ENCODE data around the gene DUT. TPM values are rescaled to one million over a fixed set of nuclear protein-coding genes. Genes with fewer than 3 reads are reported as not detected.

DUT gene
- polyA plus RNA-seq, 10 donors, result 98.9 to 142 (median 112) TPM

- DNase-seq, result peak in 2 of 3 donors; percentile 43 to 71
Measured at GRCh38 chr15:48366584-48367312, 35.5 kb downstream of the DUT start.

- no peak for DNase-seq
Measured at GRCh38 chr15:48367483-48367882, 36.3 kb downstream of the DUT start.

GRCh38 chr15:48370460-48370859, 39.2 kb downstream of the DUT start:
- no peak for DNase-seq

GRCh38 chr15:48371550-48371949, 40.3 kb downstream of the DUT start:
- no peak for DNase-seq

GRCh38 chr15:48371961-48372360, 40.7 kb downstream of the DUT start:
- no peak for DNase-seq

GRCh38 chr15:48373821-48374451, 42.7 kb downstream of the DUT start:
- DNase-seq, result peak in 1 of 3 donors; percentile 81

- DNase-seq, result no peak
Measured at GRCh38 chr15:48374472-48374871, 43.2 kb downstream of the DUT start.

- DNase-seq, result no peak
Measured at GRCh38 chr15:48375767-48376166, 44.5 kb downstream of the DUT start.

GRCh38 chr15:48380198-48380597, 49.0 kb downstream of the DUT start:
- no peak for DNase-seq

- no peak for DNase-seq
Measured at GRCh38 chr15:48381861-48382260, 50.6 kb downstream of the DUT start.

- no peak for DNase-seq
Measured at GRCh38 chr15:48383031-48383430, 51.8 kb downstream of the DUT start.

GRCh38 chr15:48384616-48385015, 53.4 kb downstream of the DUT start:
- DNase-seq, result peak in 2 of 3 donors; percentile 19 to 70

- peak in 1 of 3 donors; percentile 96 for DNase-seq
Measured at GRCh38 chr15:48385031-48385830, 54.0 kb downstream of the DUT start.

- peak in 2 of 3 donors; percentile 56 to 88 for DNase-seq
Measured at GRCh38 chr15:48388016-48388851, 57.0 kb downstream of the DUT start.

GRCh38 chr15:48388910-48389309, 57.7 kb downstream of the DUT start:
- DNase-seq, result no peak

- peak in 2 of 3 donors; percentile 79 to 89 for DNase-seq
Measured at GRCh38 chr15:48389691-48390143, 58.5 kb downstream of the DUT start.

GRCh38 chr15:48391950-48392349, 60.7 kb downstream of the DUT start:
- DNase-seq, result no peak

GRCh38 chr15:48392356-48392755, 61.1 kb downstream of the DUT start:
- DNase-seq, result peak; percentile 77 to 92 (median 86)
